ENCODE measurements around the gene STK39.

STK39 gene

DNA sequence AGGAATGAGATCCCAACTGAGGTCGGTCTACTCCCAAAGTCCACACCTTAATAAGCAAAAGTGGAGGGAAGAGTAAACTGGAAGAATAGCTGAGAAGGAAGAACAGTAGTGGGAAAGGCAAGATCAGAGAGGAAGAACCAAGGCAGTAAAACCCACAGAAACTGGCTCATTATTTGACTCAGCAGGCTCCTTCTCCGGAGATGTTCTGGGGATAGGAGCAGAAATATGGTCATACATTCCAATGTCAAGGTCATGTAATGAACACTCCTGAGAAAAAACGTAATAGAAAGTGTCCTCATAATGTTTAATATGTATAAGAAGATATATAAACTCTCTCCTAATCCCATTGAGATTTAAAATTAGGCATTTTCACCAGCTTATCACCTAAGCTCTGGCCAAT lies 39.5 kb downstream of the STK39 start:
- TF ChIP-seq, protein P1, sequence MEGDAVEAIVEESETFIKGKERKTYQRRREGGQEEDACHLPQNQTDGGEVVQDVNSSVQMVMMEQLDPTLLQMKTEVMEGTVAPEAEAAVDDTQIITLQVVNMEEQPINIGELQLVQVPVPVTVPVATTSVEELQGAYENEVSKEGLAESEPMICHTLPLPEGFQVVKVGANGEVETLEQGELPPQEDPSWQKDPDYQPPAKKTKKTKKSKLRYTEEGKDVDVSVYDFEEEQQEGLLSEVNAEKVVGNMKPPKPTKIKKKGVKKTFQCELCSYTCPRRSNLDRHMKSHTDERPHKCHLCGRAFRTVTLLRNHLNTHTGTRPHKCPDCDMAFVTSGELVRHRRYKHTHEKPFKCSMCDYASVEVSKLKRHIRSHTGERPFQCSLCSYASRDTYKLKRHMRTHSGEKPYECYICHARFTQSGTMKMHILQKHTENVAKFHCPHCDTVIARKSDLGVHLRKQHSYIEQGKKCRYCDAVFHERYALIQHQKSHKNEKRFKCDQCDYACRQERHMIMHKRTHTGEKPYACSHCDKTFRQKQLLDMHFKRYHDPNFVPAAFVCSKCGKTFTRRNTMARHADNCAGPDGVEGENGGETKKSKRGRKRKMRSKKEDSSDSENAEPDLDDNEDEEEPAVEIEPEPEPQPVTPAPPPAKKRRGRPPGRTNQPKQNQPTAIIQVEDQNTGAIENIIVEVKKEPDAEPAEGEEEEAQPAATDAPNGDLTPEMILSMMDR (IDR thresholded peaks at IDR 0.05) = no peak

- TF ChIP-seq, protein P1 (IDR thresholded peaks at IDR 0.05) = no peak
Measured at GRCh38 chr2:168203762-168204693, 43.4 kb downstream of the STK39 start.

GRCh38 chr2:168201584-168202116 lies 45.7 kb downstream of the STK39 start:
- TF ChIP-seq, protein P1 (IDR thresholded peaks at IDR 0.05) = no peak

GRCh38 chr2:168200930-168201583 lies 46.3 kb downstream of the STK39 start:
- TF ChIP-seq, protein P1 (IDR thresholded peaks at IDR 0.05) = no peak

GRCh38 chr2:168198476-168199207 lies 48.8 kb downstream of the STK39 start:
- TF ChIP-seq, protein P1 (IDR thresholded peaks at IDR 0.05) = no peak

- TF ChIP-seq, protein P1 (IDR thresholded peaks at IDR 0.05) = no peak
Measured at GRCh38 chr2:168196764-168197180, 50.6 kb downstream of the STK39 start.
